Astrocyte (in vitro differentiated cells and primary cell): ENCODE data around the gene CACNA2D1.

Experiments
- EZH2 ChIP-seq: IDR thresholded peaks from 2 replicates; pipeline ENCODE4 v1.6.1; 2012; ENCODE audit warnings: mild to moderate bottlenecking, low read length, inconsistent platforms; ENCODE audit not compliant: insufficient read depth
- TF ChIP-seq, protein P1 (sequence below): IDR thresholded peaks from 2 replicates; pipeline ENCODE4 v1.5.1; 2011; ENCODE audit warnings: low read depth, mild to moderate bottlenecking, inconsistent platforms, low read length, moderate library complexity; ENCODE audit not compliant: insufficient read depth

DNA sequence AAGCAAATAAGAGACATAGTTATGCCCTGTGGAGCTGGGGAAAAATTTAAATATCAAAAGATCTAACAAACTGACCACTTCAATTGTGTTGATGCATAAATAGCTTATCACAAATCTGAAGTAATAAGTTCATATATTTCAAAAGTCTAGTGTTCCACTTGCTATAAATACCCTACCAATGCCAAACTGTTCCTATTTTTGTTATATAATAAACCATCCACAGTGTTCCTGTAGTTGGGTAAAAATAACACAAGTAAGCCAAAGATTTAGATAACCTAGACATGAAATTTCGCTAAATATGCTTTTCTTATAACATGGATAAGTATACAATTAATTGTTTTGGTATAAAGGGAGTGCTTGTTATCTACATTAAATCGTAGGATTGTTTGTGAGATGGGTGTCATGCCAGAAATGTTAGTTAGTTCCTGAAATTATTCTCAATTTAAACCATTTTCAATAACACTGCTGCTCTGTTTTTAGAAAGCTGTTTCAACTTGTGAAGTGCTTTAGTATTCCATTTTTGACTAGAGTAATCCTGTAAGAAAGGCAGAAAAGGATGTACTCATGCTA, 85.5 kb downstream of the CACNA2D1 start:
- TF ChIP-seq, protein P1, sequence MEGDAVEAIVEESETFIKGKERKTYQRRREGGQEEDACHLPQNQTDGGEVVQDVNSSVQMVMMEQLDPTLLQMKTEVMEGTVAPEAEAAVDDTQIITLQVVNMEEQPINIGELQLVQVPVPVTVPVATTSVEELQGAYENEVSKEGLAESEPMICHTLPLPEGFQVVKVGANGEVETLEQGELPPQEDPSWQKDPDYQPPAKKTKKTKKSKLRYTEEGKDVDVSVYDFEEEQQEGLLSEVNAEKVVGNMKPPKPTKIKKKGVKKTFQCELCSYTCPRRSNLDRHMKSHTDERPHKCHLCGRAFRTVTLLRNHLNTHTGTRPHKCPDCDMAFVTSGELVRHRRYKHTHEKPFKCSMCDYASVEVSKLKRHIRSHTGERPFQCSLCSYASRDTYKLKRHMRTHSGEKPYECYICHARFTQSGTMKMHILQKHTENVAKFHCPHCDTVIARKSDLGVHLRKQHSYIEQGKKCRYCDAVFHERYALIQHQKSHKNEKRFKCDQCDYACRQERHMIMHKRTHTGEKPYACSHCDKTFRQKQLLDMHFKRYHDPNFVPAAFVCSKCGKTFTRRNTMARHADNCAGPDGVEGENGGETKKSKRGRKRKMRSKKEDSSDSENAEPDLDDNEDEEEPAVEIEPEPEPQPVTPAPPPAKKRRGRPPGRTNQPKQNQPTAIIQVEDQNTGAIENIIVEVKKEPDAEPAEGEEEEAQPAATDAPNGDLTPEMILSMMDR, result no peak
- TF ChIP-seq EZH2, result no peak
